Testis (tissue), 2 donors: Measurements from ENCODE around the gene CDH4.

Experiments used
- CTCF ChIP-seq, 3 experiments: fragments of 450-650 bp in 2 of 3; fragments of 200-600 bp in 1 of 3; sonication (generic) in 1 of 3; IDR thresholded peaks; one replicate each; pipeline ENCODE4 v1.5.1; 2016 to 2019; ENCODE audit warnings: antibody characterized with exemption in 3 of 3, mild to moderate bottlenecking in 2 of 3, moderate library complexity in 1 of 3
- POLR2A ChIP-seq: fragments of 450-650 bp; IDR thresholded peaks from one replicate; pipeline ENCODE4 v1.6.1; 2017; ENCODE audit warnings: antibody characterized with exemption, mild to moderate bottlenecking, moderate library complexity

DNA sequence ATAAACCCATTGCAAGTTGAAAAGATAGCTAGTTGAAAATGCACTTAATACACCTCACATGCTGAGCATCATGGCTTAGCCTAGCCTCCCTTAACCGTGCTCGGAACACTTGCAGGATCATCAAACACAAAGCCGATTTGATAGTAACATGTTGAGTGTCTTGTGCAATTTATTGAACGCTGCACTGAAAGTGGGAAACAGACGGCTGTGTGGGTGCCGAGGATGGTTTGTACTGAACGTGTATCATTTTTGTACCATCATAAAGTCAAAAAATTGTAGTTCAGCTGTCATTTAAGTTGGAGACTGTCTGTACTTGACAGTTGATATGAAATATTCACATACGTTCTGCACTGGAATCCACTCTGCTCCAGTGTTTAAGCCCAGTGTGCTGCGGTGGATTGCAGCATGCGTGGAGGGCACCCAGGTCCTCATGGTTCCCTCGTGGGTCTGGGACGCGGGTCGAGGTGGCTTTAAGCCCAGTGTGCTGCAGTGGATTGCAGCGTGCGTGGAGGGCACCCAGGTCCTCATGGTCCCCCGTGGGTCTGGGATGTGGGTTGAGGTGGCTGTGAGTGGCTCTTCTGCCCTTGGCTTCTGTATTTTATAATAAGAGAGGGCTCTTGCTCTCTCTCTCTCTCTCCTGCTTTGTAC lies 77.0 kb downstream of the CDH4 start:
- TF ChIP-seq CTCF (IDR thresholded peaks at IDR 0.05) (no peak), POLR2A (no peak)
